Caco-2 (cell line): ENCODE measurements around the gene GNG7. TPM values are rescaled to one million over a fixed set of nuclear protein-coding genes. Genes with fewer than 3 reads are reported as not detected.

Experiments used
- BruUV-seq: library from RNA; stranded (reverse); fragments of 400-500 nt; replicated peaks from 2 replicates; lab custom pipeline; 2021; lab: Mats Ljungman, UMichigan
- CTCF ChIA-PET: fragments of 300-600 bp; sonication (Branson Sonifier 250); formaldehyde crosslinking; loops from one replicate; lab custom pipeline; 2022; ENCODE audit warnings: antibody characterized with exemption; lab: Charles Lee
- POLR2A ChIA-PET: fragments of 300-600 bp; sonication (Branson Sonifier 250); formaldehyde crosslinking; loops from one replicate; lab custom pipeline; 2022; ENCODE audit warnings: antibody characterized with exemption; lab: Charles Lee
- DNase-seq, 2 experiments: peaks; one replicate each; pipeline versions ENCODE4 v3.0.0 to v3.0.0-alpha.2; 2020 to 2022
- H3K27me3 ChIP-seq: replicated peaks from 2 replicates; pipeline ENCODE4 v1.6.0; 2011; ENCODE audit warnings: low read length; ENCODE audit not compliant: control insufficient read depth, insufficient read depth
- H3K36me3 ChIP-seq: 2 replicates; pipeline ENCODE4 v1.5.1; 2011; ENCODE audit warnings: low read length; ENCODE audit not compliant: control insufficient read depth, insufficient read depth
- H3K4me1 ChIP-seq: fragments of 250-450 bp; sonication (Bioruptor Pico); 2 replicates; pipeline ENCODE4 v1.5.1; 2020; ENCODE audit warnings: mild to moderate bottlenecking
- H3K4me3 ChIP-seq: 2 replicates; pipeline ENCODE4 v1.5.1; 2011; ENCODE audit warnings: low read depth, mild to moderate bottlenecking, control low read depth, low read length
- H3K9me3 ChIP-seq: fragments of 250-450 bp; sonication (Bioruptor Pico); 2 replicates; pipeline ENCODE4 v1.5.1; 2020; ENCODE audit warnings: mild to moderate bottlenecking, moderate library complexity
- H3K27ac Mint-ChIP-seq: one replicate; pipeline ENCODE4 v1.8.0; 2022; ENCODE audit warnings: mixed read lengths; ENCODE audit not compliant: unreplicated experiment
- H3K27me3 Mint-ChIP-seq: one replicate; pipeline ENCODE4 v1.8.0; 2022; ENCODE audit warnings: mixed read lengths; ENCODE audit not compliant: insufficient read depth, unreplicated experiment
- H3K36me3 Mint-ChIP-seq: one replicate; pipeline ENCODE4 v1.8.0; 2022; ENCODE audit warnings: mild to moderate bottlenecking, mixed read lengths; ENCODE audit not compliant: insufficient read depth, unreplicated experiment
- H3K4me1 Mint-ChIP-seq: one replicate; pipeline ENCODE4 v1.8.0; 2022; ENCODE audit warnings: low read depth, mixed read lengths; ENCODE audit not compliant: unreplicated experiment
- H3K4me3 Mint-ChIP-seq: one replicate; pipeline ENCODE4 v1.8.0; 2022; ENCODE audit warnings: mild to moderate bottlenecking, moderate library complexity, mixed read lengths; ENCODE audit not compliant: unreplicated experiment
- H3K9me3 Mint-ChIP-seq: one replicate; pipeline ENCODE4 v1.8.0; 2022; ENCODE audit warnings: mixed read lengths; ENCODE audit not compliant: unreplicated experiment
- intact Hi-C: fragments of 100-400 bp; cut with micrococcal nuclease; formaldehyde crosslinking; loops from one replicate; pipeline ENCODE4 v1.10.0; 2022; ENCODE audit not compliant: unreplicated experiment
- total RNA-seq: library from RNA; stranded (reverse); gene quantifications from 2 replicates; pipeline ENCODE4 v1.2.3, GENCODE V29; 2022
- TF ChIP-seq, protein P1 (sequence below), 2 experiments: fragments of 200-600 bp in 1 of 2; IDR thresholded peaks; 1 replicate in 1 of 2; 2 replicates in 1 of 2; pipeline versions ENCODE4 v1.5.1 to v1.8.0; 2011 to 2022; ENCODE audit warnings: antibody characterized with exemption in 1 of 2, control low read depth in 1 of 2, inconsistent platforms in 1 of 2, low read depth in 1 of 2, low read length in 1 of 2, mild to moderate bottlenecking in 1 of 2, moderate library complexity in 1 of 2; ENCODE audit not compliant: insufficient read depth in 1 of 2, severe bottlenecking in 1 of 2, unreplicated experiment in 1 of 2

GNG7 gene
- total RNA-seq, 1 experiment from 2014 or later: 0.43 TPM

DNA sequence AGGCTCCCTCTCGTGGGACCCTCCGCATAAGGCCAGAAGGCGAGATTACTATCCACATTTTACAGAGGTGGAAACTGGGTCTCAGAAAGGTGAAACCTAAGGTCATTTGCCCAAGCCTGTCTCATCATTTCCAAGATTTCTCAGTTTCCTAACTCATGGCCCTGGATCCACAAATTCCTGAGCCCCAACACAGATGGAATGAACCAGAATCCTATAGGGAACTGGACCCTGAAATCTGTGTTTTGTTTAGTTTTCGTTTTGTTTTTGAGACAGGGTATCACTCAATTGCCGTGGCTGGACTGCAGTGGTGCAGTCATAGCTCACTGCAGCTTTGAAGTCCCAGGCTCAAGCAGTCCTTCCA is 563 bp upstream of the GNG7 start:
- ChIA-PET CTCF (no interaction called here), POLR2A (interaction anchor here (0.6 kb wide), 1 partner anchor 44 kb away, joined by 3 read pairs; no protein-coding TSS in a partner anchor)
- BruUV-seq: no TSS peak
- no peaks in the 10 kb centered on the region for H3K36me3 ChIP-seq
- peak overlapping the region; percentile 19 for H3K4me3 Mint-ChIP-seq
- H3K4me1 ChIP-seq: no peaks in the 10 kb centered on the region
- H3K27ac Mint-ChIP-seq: no peak overlapping the region
- H3K9me3 ChIP-seq: no peaks in the 10 kb centered on the region
- H3K4me3 ChIP-seq: peak overlapping the region; percentile 28
- no peaks in the 10 kb centered on the region for H3K36me3 Mint-ChIP-seq
- no peaks in the 10 kb centered on the region for H3K9me3 Mint-ChIP-seq
- H3K27me3 Mint-ChIP-seq: peaks cover 24% of the 10 kb centered on the region
- H3K4me1 Mint-ChIP-seq: no peaks in the 10 kb centered on the region
- DNase-seq: no peak
- H3K27me3 ChIP-seq: no peaks in the 10 kb centered on the region
- intact Hi-C loops: no loop called here
- TF ChIP-seq, protein P1, sequence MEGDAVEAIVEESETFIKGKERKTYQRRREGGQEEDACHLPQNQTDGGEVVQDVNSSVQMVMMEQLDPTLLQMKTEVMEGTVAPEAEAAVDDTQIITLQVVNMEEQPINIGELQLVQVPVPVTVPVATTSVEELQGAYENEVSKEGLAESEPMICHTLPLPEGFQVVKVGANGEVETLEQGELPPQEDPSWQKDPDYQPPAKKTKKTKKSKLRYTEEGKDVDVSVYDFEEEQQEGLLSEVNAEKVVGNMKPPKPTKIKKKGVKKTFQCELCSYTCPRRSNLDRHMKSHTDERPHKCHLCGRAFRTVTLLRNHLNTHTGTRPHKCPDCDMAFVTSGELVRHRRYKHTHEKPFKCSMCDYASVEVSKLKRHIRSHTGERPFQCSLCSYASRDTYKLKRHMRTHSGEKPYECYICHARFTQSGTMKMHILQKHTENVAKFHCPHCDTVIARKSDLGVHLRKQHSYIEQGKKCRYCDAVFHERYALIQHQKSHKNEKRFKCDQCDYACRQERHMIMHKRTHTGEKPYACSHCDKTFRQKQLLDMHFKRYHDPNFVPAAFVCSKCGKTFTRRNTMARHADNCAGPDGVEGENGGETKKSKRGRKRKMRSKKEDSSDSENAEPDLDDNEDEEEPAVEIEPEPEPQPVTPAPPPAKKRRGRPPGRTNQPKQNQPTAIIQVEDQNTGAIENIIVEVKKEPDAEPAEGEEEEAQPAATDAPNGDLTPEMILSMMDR (IDR thresholded peaks at IDR 0.05; ENCODE audit: insufficient read depth in 1 of 2, low read depth in 1 of 2, low read length in 1 of 2, severe bottlenecking in 1 of 2, unreplicated experiment in 1 of 2): no peak

DNA sequence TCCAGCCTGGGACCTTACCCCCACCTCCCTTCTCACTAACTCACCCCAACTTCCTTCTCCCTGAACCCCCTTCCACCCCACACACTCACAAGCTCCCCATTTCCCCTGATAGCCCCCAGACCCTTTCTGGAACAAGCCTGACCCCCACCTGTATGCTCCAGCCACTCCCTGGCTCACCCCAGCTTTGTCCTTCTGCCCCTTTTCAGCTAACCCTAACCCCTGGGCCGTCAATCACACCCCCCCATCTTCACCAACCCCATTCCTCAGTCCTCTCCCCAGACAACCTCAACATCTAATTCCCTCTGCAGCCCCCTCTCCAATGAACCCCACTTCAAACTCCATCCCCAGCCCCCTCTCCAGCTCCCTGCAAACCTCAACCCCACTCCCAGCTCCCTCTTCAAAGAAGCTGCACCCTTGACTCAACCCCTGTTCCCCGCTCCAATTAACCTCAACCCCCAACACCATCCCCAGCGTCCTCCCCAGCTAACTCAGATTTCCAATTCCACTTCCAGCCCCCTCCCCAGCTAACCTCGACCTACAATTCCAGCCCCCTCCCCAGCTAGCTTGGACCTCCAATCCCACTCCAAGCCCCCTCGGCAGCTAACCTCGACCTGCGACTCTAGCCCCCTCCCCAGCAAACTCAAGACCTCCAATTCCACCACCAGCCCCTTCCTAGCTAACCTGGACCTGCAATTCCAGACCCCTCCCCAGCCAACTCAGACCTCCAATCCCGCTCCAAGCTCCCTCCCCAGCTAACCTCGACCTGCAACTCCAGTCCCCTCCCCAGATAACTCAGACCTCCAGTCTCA is 929 bp downstream of the GNG7 start:
- no TSS peak for BruUV-seq
- no peak overlapping the region for H3K27ac Mint-ChIP-seq
- H3K27me3 Mint-ChIP-seq: peaks cover 21% of the 10 kb centered on the region
- no peaks in the 10 kb centered on the region for H3K4me1 Mint-ChIP-seq
- H3K9me3 Mint-ChIP-seq: no peaks in the 10 kb centered on the region
- no peaks in the 10 kb centered on the region for H3K4me1 ChIP-seq
- POLR2A ChIA-PET: no interaction called here
- no peaks in the 10 kb centered on the region for H3K27me3 ChIP-seq
- H3K9me3 ChIP-seq: no peaks in the 10 kb centered on the region
- no peak for DNase-seq
- no peaks in the 10 kb centered on the region for H3K36me3 Mint-ChIP-seq
- H3K36me3 ChIP-seq: no peaks in the 10 kb centered on the region
- intact Hi-C loops: no loop called here
- H3K4me3 Mint-ChIP-seq: peak overlapping the region; percentile 27
- H3K4me3 ChIP-seq: peak overlapping the region; percentile 49
- TF ChIP-seq, protein P1 (IDR thresholded peaks at IDR 0.05; ENCODE audit: insufficient read depth in 1 of 2, low read depth in 1 of 2, low read length in 1 of 2, severe bottlenecking in 1 of 2, unreplicated experiment in 1 of 2): no peak
- CTCF ChIA-PET: interaction anchor here (1.5 kb wide), 1 partner anchor 53 kb away, joined by 3 read pairs; no protein-coding TSS in a partner anchor

DNA sequence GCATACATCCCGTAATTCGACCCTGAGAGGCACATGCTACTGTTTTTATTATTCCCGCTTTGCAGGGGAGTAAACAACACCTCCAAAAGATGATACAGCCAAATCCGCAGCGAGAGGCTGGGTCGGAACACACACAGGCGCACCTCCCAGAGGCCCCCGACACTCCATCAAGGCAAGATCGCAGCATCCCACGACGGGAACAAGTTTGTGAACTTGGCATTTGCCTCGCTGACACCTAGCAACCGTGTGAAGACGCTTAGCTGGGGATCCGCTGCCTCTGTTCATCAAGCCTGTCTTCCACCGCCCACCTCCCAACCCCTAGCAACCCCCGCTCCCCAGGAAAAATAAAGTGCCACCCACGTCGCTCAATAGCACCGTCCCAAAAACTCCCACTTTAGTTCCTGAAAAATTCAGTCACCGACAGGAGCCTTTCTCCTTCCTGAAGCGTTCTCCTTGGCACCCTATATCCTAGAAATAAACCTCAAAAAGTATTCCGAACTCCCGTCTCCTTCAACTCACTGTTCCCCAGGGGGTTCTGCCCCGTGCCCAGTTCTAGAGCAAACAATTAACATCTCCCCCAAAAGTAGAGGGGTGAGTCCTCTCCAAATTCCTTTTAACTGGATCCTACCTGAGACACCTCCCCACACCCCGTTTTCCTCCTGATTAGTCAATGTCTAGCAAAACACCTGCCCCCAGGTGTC is 1.7 kb downstream of the GNG7 start:
- peaks cover 21% of the 10 kb centered on the region for H3K27me3 Mint-ChIP-seq
- DNase-seq: no peak
- ChIA-PET CTCF (interaction anchor here (1.5 kb wide), 1 partner anchor 52 kb away, joined by 3 read pairs; no protein-coding TSS in a partner anchor), POLR2A (no interaction called here)
- no peaks in the 10 kb centered on the region for H3K36me3 Mint-ChIP-seq
- H3K4me1 Mint-ChIP-seq: no peaks in the 10 kb centered on the region
- TF ChIP-seq, protein P1 (IDR thresholded peaks at IDR 0.05; ENCODE audit: insufficient read depth in 1 of 2, low read depth in 1 of 2, low read length in 1 of 2, severe bottlenecking in 1 of 2, unreplicated experiment in 1 of 2): no peak
- H3K4me3 Mint-ChIP-seq: no peak overlapping the region
- no peak overlapping the region for H3K27ac Mint-ChIP-seq
- H3K4me1 ChIP-seq: no peaks in the 10 kb centered on the region
- no peaks in the 10 kb centered on the region for H3K36me3 ChIP-seq
- no peak overlapping the region for H3K4me3 ChIP-seq
- H3K27me3 ChIP-seq: no peaks in the 10 kb centered on the region
- BruUV-seq: no TSS peak
- intact Hi-C loops: no loop called here
- H3K9me3 ChIP-seq: no peaks in the 10 kb centered on the region
- no peaks in the 10 kb centered on the region for H3K9me3 Mint-ChIP-seq
